ENCODE data around the gene PDCD11.
A peak's percentile ranks its signal among the peaks of the same experiment; 100 is the strongest.

PDCD11 gene

DNA sequence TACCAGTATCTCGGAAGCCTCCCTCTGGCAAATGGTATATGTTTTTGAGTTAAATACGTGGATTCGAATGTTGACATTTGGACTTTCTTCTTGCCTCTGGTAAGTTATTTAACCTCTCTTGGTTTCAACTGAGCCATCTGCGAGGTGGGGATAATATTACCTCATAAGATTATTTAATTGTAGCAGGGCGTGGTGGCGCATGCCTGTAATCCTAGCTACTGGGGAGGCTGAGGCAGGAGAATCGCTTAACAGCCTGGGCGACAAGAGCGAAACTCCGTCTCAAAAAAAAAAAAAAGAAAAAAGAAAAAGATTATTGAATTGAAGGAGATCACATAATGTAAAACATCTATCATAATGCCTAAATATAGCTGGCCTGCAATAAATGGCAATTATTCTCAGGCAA is 29.0 kb upstream of the PDCD11 start:
- TF ChIP-seq, protein P1, sequence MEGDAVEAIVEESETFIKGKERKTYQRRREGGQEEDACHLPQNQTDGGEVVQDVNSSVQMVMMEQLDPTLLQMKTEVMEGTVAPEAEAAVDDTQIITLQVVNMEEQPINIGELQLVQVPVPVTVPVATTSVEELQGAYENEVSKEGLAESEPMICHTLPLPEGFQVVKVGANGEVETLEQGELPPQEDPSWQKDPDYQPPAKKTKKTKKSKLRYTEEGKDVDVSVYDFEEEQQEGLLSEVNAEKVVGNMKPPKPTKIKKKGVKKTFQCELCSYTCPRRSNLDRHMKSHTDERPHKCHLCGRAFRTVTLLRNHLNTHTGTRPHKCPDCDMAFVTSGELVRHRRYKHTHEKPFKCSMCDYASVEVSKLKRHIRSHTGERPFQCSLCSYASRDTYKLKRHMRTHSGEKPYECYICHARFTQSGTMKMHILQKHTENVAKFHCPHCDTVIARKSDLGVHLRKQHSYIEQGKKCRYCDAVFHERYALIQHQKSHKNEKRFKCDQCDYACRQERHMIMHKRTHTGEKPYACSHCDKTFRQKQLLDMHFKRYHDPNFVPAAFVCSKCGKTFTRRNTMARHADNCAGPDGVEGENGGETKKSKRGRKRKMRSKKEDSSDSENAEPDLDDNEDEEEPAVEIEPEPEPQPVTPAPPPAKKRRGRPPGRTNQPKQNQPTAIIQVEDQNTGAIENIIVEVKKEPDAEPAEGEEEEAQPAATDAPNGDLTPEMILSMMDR (IDR thresholded peaks at IDR 0.05; ENCODE audit: control insufficient read depth, extremely low read depth, insufficient read depth), result no peak
- DNase-seq (ENCODE audit: low read depth), result no peak
- peak overlapping the region; percentile 87 for H3K4me3 ChIP-seq (ENCODE audit: low read depth, low read length)

DNA sequence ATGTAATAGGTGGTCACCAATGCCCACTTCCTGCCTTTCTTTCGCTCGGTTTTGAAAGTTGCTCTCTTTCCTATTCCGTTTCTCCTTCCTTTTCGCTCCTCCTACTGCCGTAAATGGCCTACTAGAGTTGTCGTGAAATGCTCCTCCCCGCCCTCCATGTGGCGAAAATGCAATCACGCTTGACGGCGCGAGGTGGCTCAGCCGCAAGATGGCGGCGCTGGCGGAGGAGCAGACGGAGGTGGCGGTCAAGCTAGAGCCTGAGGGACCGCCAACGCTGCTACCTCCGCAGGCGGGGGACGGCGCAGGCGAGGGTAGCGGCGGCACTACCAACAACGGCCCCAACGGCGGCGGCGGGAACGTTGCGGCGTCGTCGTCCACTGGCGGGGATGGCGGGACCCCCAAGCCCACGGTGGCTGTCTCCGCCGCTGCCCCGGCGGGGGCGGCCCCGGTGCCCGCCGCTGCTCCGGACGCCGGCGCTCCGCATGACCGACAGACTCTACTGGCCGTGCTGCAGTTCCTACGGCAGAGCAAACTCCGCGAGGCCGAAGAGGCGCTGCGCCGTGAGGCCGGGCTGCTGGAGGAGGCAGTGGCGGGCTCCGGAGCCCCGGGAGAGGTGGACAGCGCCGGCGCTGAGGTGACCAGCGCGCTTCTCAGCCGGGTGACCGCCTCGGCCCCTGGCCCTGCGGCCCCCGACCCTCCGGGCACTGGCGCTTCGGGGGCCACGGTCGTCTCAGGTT is 28.5 kb upstream of the PDCD11 start, which contains the start of gene TAF5:
Gene TAF5, plus strand, starts transcription at position 195 of the 737 bp plus-strand sequence. Its CDS starts 14 bp downstream, at position 209.
- peak; percentile 90 for DNase-seq (ENCODE audit: low read depth)
- TF ChIP-seq, protein P1 (IDR thresholded peaks at IDR 0.05; ENCODE audit: control insufficient read depth, extremely low read depth, insufficient read depth), result no peak
- H3K4me3 ChIP-seq (ENCODE audit: low read depth, low read length), result peak within 1 kb of the TSS; percentile 87

DNA sequence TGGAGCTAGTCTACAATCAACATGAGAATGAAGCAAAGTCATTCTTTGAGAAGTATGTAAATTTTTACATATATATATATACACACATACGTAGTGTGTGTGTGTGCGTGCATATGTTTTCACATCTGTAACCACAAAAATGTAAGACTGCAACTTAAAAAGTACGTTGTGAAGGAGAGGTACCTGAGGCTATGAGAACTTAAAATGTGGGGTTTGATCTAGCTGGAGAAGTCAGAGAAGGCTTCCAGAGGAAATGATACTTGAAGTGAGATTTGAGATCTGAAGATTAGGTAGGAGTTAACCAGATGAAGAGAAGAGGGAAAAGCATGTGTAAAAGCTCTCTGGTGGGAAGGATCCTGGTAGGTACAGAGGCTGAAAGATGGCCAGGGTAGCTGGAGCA is 22.9 kb upstream of the PDCD11 start:
- TF ChIP-seq, protein P1 (IDR thresholded peaks at IDR 0.05; ENCODE audit: control insufficient read depth, extremely low read depth, insufficient read depth), result no peak
- no peak for DNase-seq (ENCODE audit: low read depth)
- no peak overlapping the region for H3K4me3 ChIP-seq (ENCODE audit: low read depth, low read length)

DNA sequence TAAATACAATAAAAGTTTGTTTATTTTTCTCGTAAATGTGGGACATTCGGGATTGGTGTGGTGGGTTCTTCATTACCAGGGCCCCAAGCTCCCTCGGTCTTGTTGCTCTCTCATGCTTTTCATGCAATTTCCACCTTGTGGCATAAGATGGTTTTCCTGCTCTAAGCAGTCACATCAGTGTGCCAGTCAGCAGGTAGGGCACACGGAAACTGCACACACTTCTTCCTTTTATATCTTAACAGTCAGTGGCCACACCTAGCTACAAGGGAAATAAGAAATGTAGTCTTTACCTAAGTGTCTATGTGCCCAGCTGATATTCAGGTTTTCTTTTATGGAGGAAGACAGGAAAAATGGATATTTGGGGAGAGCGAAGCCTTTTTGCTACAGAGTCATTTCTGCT is 22.2 kb upstream of the PDCD11 start:
- H3K4me3 ChIP-seq (ENCODE audit: low read depth, low read length), result no peak overlapping the region
- TF ChIP-seq, protein P1 (IDR thresholded peaks at IDR 0.05; ENCODE audit: control insufficient read depth, extremely low read depth, insufficient read depth), result no peak
- DNase-seq (ENCODE audit: low read depth), result no peak

DNA sequence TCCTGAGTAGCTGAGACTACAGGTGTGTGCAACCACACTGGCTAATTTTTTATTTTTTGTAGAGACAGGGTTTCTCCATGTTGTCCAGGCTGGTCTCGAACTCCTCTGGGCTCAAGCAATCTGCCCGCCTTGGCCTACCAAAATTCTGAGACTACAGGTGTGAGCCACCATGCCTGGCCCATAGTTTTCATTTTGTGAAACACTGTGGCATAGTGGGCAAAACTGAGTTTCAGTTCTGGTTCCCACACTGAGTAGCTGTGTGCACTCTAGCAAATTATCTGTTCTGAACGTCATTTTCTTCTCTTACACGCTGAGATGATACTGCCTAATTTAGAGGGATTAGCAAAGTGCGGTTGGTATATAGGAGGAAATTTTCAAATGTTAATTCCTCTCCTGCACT is 13.7 kb upstream of the PDCD11 start:
- TF ChIP-seq, protein P1 (IDR thresholded peaks at IDR 0.05; ENCODE audit: control insufficient read depth, extremely low read depth, insufficient read depth), result no peak
- H3K4me3 ChIP-seq (ENCODE audit: low read depth, low read length), result no peak overlapping the region
- DNase-seq (ENCODE audit: low read depth), result no peak

DNA sequence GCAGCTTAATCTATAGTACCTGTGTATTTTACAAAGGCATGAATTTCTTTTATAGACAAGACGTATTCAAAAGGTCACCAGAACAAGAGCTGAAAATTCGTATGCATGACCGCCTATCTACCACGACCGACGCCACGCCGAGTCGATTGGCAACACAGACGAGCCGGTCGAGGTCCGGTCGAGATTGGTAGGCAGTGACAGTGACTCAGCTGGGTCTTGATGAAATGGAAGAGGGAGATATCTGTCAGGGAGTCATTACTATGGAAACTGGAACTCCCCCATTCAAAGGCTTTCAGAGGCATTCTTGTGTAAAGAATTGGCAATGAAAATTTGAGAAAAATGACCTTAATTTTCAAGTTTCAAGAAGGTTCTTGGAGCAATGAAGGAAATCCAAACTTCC is 2.2 kb upstream of the PDCD11 start:
- no peak overlapping the region for H3K4me3 ChIP-seq (ENCODE audit: low read depth, low read length)
- DNase-seq (ENCODE audit: low read depth), result no peak
- TF ChIP-seq, protein P1 (IDR thresholded peaks at IDR 0.05; ENCODE audit: control insufficient read depth, extremely low read depth, insufficient read depth), result no peak

DNA sequence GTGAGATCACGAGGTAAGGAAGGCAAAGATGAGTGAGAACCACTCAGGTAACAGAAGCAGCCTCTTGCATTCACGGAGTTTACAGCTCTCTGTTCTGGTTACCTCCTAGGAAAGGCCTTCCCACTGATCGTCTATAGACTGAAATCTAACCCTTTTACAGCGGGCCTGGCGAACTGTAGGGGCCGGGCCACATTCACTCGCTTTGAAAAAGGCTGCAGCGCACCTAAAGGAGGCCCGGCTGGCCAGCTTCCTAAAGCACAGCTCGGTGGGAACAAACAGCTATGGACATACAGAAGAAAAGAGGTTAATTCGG is 716 bp upstream of the PDCD11 start:
- no peak for DNase-seq (ENCODE audit: low read depth)
- H3K4me3 ChIP-seq (ENCODE audit: low read depth, low read length), result peak overlapping the region; percentile 95
- TF ChIP-seq, protein P1 (IDR thresholded peaks at IDR 0.05; ENCODE audit: control insufficient read depth, extremely low read depth, insufficient read depth), result no peak
